Activated gamma-delta T cell (primary cell): Measurements from ENCODE around the gene VPS13C.

Experiments
- DNase-seq: peaks from one replicate; lab custom pipeline; 2025; lab: John Stamatoyannopoulos, UW

VPS13C gene

GRCh38 chr15:61816856-61817255 lies 243.4 kb downstream of the VPS13C start:
- no peak for DNase-seq

- DNase-seq: no peak
Observed at GRCh38 chr15:61815356-61816083, 244.7 kb downstream of the VPS13C start.

- DNase-seq: no peak
Observed at GRCh38 chr15:61812476-61812875, 247.8 kb downstream of the VPS13C start.

- DNase-seq: no peak
Observed at GRCh38 chr15:61811952-61812351, 248.3 kb downstream of the VPS13C start.

- DNase-seq: no peak
Observed at GRCh38 chr15:61809216-61809615, 251.0 kb downstream of the VPS13C start.

- DNase-seq: no peak
Observed at GRCh38 chr15:61807281-61807929, 252.8 kb downstream of the VPS13C start.
